NCI-H2196 (cell line): Measurements from ENCODE around the gene HSD17B10.
"Not testable (repeated sequence)": the region's sequence is repeated elsewhere in the genome, so short reads cannot be mapped to it uniquely, and the experiment has no call there.

Experiments
- DNase-seq: peaks from one replicate; lab custom pipeline; 2025; ENCODE audit not compliant: unreplicated experiment; lab: John Stamatoyannopoulos, UW

Gene HSD17B10

GRCh38 chrX:53438174-53438831 is 4.1 kb upstream of the HSD17B10 start:
- DNase-seq, result no peak

- no peak for DNase-seq
Observed at GRCh38 chrX:53437206-53437605, 3.0 kb upstream of the HSD17B10 start.

DNA sequence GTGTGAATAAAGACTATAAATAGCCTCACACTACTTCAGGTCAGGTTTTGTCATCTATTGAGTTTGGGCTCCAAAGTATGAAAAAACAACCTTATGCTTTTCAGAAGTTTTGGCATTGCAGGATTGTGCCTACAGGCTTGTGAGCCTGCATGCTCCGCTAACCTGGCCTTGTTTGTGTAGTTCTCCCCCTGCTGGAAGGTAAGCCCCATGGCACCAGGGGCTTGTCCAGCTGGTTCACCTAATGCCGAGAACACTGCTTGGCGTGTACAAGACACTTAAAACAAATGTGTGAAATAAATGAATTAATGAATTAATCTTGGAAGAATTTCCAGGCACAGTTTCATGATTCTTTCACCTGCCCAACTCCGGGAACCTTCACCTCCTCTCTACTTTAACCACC is 1.8 kb upstream of the HSD17B10 start:
- DNase-seq, result peak; percentile 51

GRCh38 chrX:53430231-53430630 is 3.9 kb downstream of the HSD17B10 start:
- no peak for DNase-seq

GRCh38 chrX:53429755-53430154 is 4.4 kb downstream of the HSD17B10 start:
- no peak for DNase-seq

GRCh38 chrX:53422861-53423306 is 11.3 kb downstream of the HSD17B10 start, which contains the start of gene RIBC1:
TSS of gene RIBC1 (plus strand) at chrX:53422873. CDS start at chrX:53426277, 3,404 bp downstream.
- DNase-seq, result no peak

GRCh38 chrX:53422086-53422860 is 11.9 kb downstream of the HSD17B10 start, which contains the start of gene SMC1A:
TSS of gene SMC1A (minus strand) at chrX:53422654. CDS start at chrX:53422600, 54 bp downstream.
- peak; percentile 91 for DNase-seq

DNA sequence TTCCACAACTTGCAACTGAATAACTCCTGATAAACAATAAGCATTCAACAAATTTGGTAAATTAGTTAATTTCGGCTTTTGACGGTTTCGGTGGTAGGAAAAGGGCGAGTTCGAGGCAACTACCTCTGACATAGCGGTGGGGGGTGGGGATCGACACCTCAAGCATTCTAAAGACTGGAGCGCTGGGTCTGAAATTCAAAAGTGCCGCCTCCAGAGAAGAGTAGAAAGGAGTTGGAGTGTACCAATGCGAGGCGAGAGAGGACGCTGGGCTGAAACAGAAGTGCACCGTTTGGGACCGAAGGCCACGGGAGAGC is 12.4 kb downstream of the HSD17B10 start:
- no peak for DNase-seq

DNA sequence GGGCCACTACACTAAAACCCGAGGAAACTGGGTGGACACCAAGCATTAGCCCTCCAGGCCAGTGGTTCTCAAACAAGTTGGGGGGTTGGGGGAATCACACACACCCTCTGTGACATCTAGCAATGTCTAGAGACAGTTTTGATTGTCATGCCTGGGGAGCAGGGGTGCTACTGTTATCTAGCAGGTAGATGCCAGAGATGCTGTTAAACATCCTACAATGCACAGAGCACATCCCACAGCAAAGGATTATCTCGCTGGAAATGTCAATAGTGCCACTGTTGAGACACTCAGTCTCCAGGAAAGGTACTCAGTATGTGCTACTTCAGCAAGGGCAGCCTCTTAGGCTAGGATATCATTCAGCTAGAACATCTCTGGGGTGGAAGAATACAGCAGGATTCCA is 13.0 kb downstream of the HSD17B10 start:
- no peak for DNase-seq

- DNase-seq, result not testable (repeated sequence)
Observed at GRCh38 chrX:53420351-53420750, 13.8 kb downstream of the HSD17B10 start.

GRCh38 chrX:53412446-53412845 is 21.7 kb downstream of the HSD17B10 start:
- DNase-seq, result no peak

DNA sequence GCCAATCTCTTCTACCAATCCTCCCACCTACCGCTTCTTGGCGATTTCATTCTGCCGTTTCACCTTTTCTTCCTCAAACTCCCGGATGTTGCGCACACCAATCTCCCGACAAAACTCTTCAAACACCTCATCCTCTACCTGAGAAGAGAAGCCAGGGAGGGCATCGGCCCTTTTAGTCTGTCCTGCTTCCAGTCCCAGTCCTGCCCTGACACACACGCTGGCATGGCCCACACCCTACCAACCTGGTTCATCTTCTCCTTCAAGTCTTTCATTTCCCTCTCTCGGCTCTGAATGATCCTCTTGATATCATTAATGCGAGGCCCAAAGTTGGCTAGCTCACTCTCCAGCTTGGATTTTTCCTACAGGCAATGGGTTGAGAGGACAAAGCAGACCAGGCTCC is 30.6 kb downstream of the HSD17B10 start:
- no peak for DNase-seq

DNA sequence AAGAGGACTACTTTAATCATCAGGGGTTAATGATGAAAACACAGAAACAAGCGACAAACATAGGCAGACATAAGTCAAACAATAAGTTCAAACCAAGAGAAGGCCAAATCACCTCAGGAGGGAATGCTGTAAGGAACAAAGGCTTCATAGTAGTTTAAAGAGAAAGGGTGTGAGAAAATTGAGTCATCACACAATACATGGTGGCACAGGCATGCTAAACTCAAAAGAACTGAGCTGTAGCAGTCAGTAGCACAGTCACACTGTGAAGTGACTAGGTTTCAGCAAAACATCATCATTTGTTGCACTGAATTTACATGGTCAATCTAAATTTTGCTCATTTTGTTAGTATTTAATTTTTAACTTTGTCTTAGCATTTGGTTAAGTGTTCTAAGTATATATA is 36.0 kb downstream of the HSD17B10 start:
- no peak for DNase-seq

DNA sequence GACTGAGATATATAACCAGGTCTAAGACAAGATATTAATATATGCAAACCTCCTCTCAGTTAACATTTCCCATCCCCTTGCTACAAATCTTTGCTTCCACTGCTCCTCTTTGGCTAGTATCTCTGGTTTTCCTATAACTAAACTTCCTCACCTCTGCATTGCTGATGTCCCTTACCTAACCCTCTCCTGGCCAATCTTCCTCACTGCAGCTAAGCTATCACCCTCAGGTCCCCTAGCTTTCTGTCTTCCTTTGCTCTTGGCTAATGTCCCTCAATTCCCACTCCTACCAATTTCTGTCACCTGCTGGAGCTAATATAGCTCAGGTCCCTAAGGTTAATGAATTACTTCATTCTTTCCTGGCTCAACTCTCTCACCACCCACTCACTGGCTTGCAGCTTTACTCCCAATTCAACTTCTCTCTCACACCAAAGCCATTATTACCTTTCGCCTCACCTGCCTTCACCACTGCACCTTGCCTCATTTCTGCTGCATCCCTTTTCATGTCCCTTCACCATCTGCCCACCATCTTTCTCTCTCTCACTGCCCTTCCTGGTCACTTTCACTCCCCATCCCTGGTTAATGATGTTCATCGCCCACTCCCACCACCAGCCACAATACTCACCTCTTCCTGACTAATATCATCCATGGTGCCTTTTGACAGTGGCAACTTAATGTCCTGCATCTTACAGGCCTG is 38.4 kb downstream of the HSD17B10 start:
- DNase-seq, result no peak

DNA sequence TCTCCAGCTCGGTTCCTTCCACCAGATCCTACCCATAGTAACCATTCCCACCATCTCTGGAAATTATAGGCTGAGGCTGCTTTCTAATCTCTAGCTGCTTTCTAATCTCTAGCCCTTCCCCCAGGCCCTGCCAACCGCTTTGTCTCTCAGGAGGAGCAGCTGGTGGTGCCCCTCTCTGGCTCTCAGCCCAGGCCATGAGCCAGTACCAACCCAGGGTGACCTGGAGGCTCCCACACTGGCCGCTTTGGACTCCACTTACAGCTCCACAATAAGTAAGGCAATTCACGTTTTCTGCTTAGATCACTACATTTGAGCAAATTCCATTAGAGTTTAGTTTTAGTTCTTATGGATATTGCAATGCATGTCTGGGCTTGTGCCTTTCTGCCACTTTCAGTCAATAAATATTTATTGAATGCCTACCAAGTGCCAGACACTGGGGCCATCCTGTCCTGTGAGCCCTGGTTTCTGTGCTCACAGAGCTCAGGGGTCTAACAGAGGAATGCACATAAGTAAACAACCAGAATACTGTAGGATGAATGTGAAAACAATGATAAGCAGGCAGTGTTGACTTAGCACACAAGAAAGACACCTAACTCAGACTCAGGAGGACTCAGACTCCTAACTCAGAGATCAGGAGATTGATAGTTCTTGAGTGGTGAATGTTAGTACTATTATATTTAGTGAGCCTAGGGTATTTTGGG is 50.6 kb downstream of the HSD17B10 start:
- no peak for DNase-seq
